ENCODE results near the gene FNIP1. TPM values are rescaled to one million over a fixed set of nuclear protein-coding genes. Genes with fewer than 3 reads are reported as not detected.
A peak's percentile ranks its signal among the peaks of the same experiment; 100 is the strongest.
"Not testable (repeated sequence)": the region's sequence is repeated elsewhere in the genome, so short reads cannot be mapped to it uniquely, and the experiment has no call there.

FNIP1 gene
- total RNA-seq, 1 experiment from 2014 or later = 28.5 TPM

DNA sequence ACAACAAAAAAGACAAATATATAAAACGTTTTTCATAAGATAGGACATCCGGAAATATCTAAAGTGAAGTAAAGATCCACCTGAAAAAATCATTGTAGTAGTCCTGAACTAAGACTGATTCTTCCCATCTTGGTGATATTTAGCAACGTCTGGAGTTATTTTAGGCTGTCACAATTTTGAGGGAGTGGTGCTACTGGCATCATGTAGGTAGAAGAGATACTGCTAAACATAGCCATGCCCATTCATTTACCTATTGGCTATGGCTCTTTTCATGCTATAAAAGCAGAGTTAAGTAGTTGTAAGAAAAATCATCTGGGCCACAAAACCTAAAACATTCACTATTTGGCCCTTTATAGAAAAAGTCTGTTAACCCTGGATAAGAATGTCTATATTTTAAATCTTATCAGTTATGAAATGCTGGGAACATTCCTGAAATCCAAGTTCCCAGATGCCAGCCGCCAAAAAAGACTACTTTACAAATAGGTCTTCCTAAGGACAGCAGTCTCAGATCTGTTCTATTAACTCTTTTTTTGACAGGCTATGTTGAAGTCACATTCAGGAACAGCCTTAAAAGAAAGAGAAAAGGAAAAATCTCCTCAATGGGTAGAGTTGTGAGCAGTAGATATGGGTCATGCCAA is 188.8 kb downstream of the FNIP1 start:
- no peak for DNase-seq (ENCODE audit: low read depth)

DNA sequence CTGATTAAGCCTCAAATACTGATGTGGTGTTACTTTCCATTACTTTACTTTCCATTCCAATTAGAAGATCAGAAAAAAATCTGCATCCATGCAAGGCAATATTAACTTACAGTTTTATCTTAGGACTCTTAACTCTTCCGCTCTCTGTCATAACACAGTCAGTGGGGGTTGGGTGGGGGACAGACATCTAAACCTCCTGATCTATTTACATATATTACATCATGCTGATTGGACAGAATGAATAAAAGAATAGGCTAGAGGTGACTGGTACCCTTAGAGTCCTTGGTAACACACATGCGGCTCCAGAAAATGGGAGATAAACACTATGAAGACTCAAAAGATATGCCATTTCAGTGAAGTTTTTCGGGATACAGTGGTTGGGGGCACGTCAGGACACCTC is 189.4 kb downstream of the FNIP1 start:
- no peak for DNase-seq (ENCODE audit: low read depth)

DNA sequence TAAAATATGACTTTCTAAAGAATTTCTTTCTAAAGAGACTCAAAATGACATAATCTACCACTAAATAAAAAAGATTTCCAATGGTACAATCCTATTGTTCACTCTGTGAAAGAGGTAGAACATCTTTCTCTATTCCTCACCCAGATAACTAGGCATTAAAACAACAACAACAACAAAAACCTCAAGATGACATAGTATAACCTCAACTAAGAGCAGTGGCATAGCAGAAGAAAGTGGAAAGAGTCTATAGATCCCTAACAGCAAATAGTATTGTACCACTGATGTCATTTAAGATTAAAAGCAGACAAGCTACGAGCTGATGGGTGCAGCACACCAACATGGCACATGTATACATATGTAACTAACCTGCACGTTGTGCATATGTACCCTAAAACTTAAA is 191.7 kb downstream of the FNIP1 start:
- no peak for DNase-seq (ENCODE audit: low read depth)

DNA sequence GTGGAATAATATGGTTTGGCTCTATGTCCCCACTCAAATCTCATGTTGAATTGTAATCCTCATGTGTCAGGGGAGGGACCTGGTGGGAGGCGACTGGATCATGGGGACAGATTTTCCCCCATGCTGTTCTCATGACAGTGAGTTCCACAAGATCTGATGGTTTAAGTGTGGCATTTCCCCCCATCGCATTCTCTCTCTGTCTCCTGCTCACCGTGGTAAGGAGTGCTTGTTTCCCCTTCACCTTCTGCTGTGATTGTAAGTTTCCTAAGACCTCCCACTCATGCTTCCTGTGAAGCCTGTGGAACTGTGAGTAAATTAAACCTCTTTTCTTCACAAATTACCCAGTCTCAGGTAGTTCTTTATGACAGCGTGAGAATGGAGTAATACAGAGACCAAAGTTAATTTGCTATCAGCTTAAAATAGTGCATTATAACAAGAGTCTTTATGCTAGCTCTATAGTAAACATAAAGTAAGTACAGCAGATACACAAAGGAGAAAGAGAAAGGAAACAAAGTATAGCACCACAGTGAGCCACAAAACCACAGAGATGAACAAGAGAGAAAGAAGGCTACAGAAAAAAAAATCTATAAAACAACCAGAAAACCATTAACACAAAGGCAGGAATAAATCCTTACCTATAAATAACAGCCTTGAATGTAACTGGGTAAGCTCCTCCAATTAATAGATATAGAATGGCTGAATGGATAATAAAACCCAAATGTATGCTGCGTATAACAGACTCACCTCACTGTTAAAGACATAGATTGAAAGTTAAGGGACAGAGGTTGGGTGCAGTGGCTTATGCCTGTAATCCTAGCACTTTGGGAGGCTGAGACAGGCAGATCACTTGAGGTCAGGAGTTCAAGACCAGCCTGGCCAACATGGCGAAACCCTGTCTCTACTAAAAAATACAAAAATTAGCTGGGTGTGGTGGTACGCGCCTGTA is 201.5 kb downstream of the FNIP1 start:
- DNase-seq (ENCODE audit: low read depth) = no peak

DNA sequence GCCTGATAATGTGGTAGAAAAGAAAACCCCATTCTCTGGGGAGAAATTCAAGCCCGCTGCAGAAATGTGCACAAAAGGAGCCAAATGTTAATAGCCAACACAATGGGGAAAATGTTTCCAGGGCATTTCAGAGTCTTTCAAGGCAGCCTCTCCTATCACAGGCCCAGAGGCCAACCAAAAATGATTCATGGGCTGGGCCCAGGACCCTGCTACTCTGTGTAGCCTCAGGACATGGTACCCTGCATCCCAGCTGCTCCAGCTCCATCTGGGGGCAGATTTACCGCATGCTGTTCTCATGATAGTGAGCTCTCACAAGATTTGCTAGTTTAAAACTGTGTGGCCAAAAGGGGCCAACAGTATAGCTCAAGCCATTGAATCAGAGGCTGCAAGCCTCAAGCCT is 202.9 kb downstream of the FNIP1 start:
- peak; percentile 4 for DNase-seq (ENCODE audit: low read depth)

DNA sequence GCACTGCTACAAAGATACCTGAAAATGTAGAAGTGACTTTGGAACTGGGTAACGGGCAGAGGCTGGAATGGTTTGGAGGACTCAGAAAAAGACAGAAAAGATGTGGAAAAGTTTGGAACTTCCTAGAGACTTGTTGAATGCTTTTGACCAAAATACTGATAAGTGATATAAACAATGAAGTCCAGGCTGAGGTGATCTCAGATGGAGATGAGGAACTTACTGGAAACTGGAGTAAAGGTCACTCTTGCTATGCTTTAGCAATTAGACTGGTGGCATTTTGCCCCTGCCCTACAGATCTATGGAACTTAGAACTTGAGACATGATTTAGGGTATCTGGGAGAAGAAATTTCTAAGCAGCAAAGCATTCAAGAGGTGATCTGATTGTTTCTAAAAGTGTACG is 203.4 kb downstream of the FNIP1 start:
- DNase-seq (ENCODE audit: low read depth) = not testable (repeated sequence)

Other genes with a start within 250 kb of the FNIP1 start
- gene RAPGEF6, start 161.8 kb downstream of the FNIP1 start, total RNA-seq (2014; rRNA removed; shearing (Covaris generic)) = 10.1 and 10.8 TPM in 2 replicates
- gene MEIKIN, start 148.6 kb upstream of the FNIP1 start, total RNA-seq (2014; rRNA removed; shearing (Covaris generic)) = not detected in 2 replicates
- not detected in 2 replicates for gene ACSL6, start 214.6 kb upstream of the FNIP1 start, total RNA-seq (2014; rRNA removed; shearing (Covaris generic))

Measured in RPMI7951 (cell line).